Karpas-422 (cell line): ENCODE results near the gene HAPLN2. TPM values are rescaled to one million over a fixed set of nuclear protein-coding genes. Genes with fewer than 3 reads are reported as not detected.

ENCODE experiments used
- DNase-seq: peaks from one replicate; pipeline ENCODE4 v3.0.0-alpha.2; 2015
- H2AFZ ChIP-seq: fragments of 200-600 bp; sonication (generic); 2 replicates; pipeline ENCODE4 v1.6.1; 2014; ENCODE audit warnings: antibody characterized with exemption, low read length, mixed read lengths
- H3K27ac ChIP-seq: fragments of 200-600 bp; sonication (generic); 2 replicates; pipeline ENCODE4 v1.5.1; 2014; ENCODE audit warnings: mild to moderate bottlenecking, low read length, moderate library complexity
- H3K27me3 ChIP-seq: fragments of 200-600 bp; sonication (generic); 2 replicates; pipeline ENCODE4 v1.6.1; 2014; ENCODE audit warnings: low read length, mixed read lengths
- H3K36me3 ChIP-seq: fragments of 200-600 bp; sonication (generic); 2 replicates; pipeline ENCODE4 v1.6.1; 2014; ENCODE audit warnings: low read length, mixed read lengths; ENCODE audit not compliant: insufficient read depth
- H3K4me1 ChIP-seq: fragments of 200-600 bp; sonication (generic); 2 replicates; pipeline ENCODE4 v1.6.1; 2014; ENCODE audit warnings: mild to moderate bottlenecking, low read length, mixed read lengths
- H3K4me2 ChIP-seq: fragments of 200-600 bp; sonication (generic); 2 replicates; pipeline ENCODE4 v1.6.1; 2014; ENCODE audit warnings: low read length, low read depth, mild to moderate bottlenecking; ENCODE audit not compliant: poor library complexity, severe bottlenecking
- H3K4me3 ChIP-seq: fragments of 200-600 bp; sonication (generic); 2 replicates; pipeline ENCODE4 v1.5.1; 2014; ENCODE audit warnings: mild to moderate bottlenecking, antibody characterized with exemption, low read length, mixed read lengths
- H3K79me2 ChIP-seq: fragments of 200-600 bp; sonication (generic); 2 replicates; pipeline ENCODE4 v1.6.1; 2014; ENCODE audit warnings: mild to moderate bottlenecking, low read length, mixed read lengths
- H3K9ac ChIP-seq: fragments of 200-600 bp; sonication (generic); 2 replicates; pipeline ENCODE4 v1.6.0; 2014; ENCODE audit warnings: low read length
- H3K9me2 ChIP-seq: fragments of 200-600 bp; sonication (generic), shearing (Covaris generic); replicated peaks from 2 replicates; pipeline ENCODE4 v1.6.0; 2014; ENCODE audit warnings: mild to moderate bottlenecking, low read length, moderate library complexity; ENCODE audit not compliant: insufficient read depth
- H3K9me3 ChIP-seq: fragments of 300-700, 200-600 bp; sonication (generic); 2 replicates; pipeline ENCODE4 v1.6.1; 2014; ENCODE audit warnings: low read length, mixed read lengths
- H4K20me1 ChIP-seq: fragments of 200-600 bp; sonication (generic); 2 replicates; pipeline ENCODE4 v1.6.1; 2014; ENCODE audit warnings: mild to moderate bottlenecking, antibody characterized with exemption, low read length, low read depth; ENCODE audit not compliant: insufficient read depth
- total RNA-seq: library from RNA; depleted of rRNA; stranded (reverse); fragments of >200 nt; shearing (Covaris generic); gene quantifications from 2 replicates; pipeline ENCODE4 v1.2.3, GENCODE V29; 2014; ENCODE audit warnings: low replicate concordance

Gene HAPLN2
- total RNA-seq, 1 experiment from 2014 or later = not detected

DNA sequence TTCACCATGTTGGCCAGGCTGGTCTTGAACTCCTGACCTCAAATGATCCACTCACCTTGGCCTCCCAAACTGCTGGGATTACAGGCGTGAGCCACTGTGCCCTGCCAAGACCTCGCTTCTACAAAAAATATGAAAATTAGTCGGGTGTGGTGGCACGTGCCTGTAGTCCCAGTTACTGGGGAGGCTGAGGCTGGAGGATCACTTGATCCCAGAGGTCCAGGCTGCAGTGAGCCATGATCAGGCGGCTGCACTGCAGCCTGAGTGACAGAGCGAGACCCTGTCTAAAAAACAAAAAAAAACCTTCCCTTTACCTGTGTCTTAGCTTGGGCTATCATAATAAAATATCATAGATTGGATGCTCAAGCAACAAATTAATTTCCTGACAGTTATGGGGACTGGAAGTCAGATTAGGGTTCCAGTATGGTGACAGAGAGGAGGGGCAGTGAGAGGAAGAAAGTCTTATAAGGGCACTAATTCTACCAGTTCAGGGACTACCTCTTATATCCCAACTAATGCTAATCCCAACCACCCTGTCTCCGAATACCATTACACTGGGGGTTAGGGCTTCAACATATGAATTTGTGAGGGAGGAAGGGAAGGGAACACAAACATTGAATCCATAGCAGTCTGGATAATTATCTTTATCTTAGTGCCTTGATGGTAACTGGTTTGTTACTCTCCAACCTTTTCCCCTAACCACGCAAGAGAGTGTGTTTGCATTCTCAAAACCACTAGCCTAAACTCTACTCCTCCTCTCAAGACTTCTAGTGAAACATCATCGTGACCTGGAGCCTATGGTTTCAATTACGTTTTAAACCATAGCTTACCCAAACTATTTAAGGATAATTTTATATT, 28.7 kb upstream of the HAPLN2 start:
- peaks cover 27% of the 10 kb centered on the region for H3K4me1 ChIP-seq
- no peak for DNase-seq
- H3K4me2 ChIP-seq = peak overlapping the region; percentile 91
- H4K20me1 ChIP-seq = no peaks in the 10 kb centered on the region
- peak overlapping the region; percentile 97 for H3K4me3 ChIP-seq
- H3K36me3 ChIP-seq = peaks cover 15% of the 10 kb centered on the region; the same call in 1 of the 2 replicates
- H3K27me3 ChIP-seq = no peaks in the 10 kb centered on the region
- H3K79me2 ChIP-seq = peaks cover 20% of the 10 kb centered on the region
- no peaks in the 10 kb centered on the region for H3K9me3 ChIP-seq
- no peaks in the 10 kb centered on the region for H3K9me2 ChIP-seq
- H2AFZ ChIP-seq = no peak overlapping the region
- H3K27ac ChIP-seq = peak overlapping the region; percentile 59; the same call in 1 of the 2 replicates
- H3K9ac ChIP-seq = peak overlapping the region; percentile 94

DNA sequence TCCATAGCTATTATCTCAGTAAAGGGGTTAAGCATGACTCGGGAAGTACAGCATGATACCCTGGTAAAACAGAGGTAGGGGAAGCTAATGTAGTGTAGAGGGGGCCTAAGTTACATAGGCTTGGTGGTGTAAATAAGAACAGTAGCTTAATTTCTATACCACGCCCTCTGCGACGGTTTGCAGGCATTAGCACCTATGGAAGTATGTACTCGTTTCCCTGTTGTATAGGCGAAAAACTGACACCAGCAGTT, 28.1 kb upstream of the HAPLN2 start:
- no peaks in the 10 kb centered on the region for H3K9me3 ChIP-seq
- peak overlapping the region; percentile 91 for H3K4me2 ChIP-seq
- no peaks in the 10 kb centered on the region for H4K20me1 ChIP-seq
- no peaks in the 10 kb centered on the region for H3K27me3 ChIP-seq
- H3K4me1 ChIP-seq = peaks cover 27% of the 10 kb centered on the region
- no peak for DNase-seq
- H3K9me2 ChIP-seq = no peaks in the 10 kb centered on the region
- peak overlapping the region; percentile 54; the same call in 1 of the 2 replicates for H2AFZ ChIP-seq
- peaks cover 21% of the 10 kb centered on the region; the same call in 1 of the 2 replicates for H3K36me3 ChIP-seq
- peaks cover 20% of the 10 kb centered on the region for H3K79me2 ChIP-seq
- H3K27ac ChIP-seq = peak overlapping the region; percentile 59; the same call in 1 of the 2 replicates
- peak overlapping the region; percentile 94 for H3K9ac ChIP-seq
- peak overlapping the region; percentile 97 for H3K4me3 ChIP-seq

DNA sequence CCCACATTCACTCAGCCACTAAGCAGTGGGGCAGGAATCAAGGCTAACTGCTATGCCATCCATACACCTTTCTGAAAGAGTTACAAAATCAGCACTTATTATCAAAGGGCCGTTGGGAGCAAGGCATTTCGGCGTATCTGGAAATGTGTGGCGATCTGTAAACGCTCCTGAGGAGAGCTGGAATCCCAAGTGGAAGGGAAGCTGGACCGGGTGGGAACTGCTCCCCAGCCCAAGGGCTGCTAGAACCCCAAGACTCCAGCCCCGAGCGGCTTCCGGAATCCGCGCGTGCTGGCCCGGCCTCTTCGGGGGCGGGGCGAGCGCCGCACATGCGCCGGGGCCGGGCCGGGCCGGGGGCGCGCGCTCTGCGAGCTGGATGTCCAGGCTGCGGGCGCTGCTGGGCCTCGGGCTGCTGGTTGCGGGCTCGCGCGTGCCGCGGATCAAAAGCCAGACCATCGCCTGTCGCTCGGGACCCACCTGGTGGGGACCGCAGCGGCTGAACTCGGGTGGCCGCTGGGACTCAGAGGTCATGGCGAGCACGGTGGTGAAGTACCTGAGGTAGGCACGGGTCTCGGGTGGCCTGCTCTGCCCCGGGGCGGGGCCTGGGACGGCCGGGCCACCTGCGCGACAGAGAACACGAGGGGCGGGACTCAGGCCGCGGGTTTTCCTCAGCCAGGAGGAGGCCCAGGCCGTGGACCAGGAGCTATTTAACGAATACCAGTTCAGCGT, 27.6 kb upstream of the HAPLN2 start, which contains the start of gene NAXE:
NAXE (plus strand) TSS at position 345 of the 726 bp plus-strand sequence; CDS start at position 374, 29 bp downstream.
- Histone ChIP-seq H3K9ac (peak within 1 kb of the TSS; percentile 94), H3K27me3 (no peaks in the 10 kb centered on the region), H3K4me2 (peak within 1 kb of the TSS; percentile 91), H3K4me3 (peak within 1 kb of the TSS; percentile 97), H3K9me2 (no peaks in the 10 kb centered on the region), H4K20me1 (no peaks in the 10 kb centered on the region), H3K9me3 (no peaks in the 10 kb centered on the region), H2AFZ (peak within 1 kb of the TSS; percentile 54; the same call in 1 of the 2 replicates), H3K4me1 (peaks cover 27% of the 10 kb centered on the region), H3K79me2 (peaks cover 20% of the 10 kb centered on the region), H3K36me3 (peaks cover 26% of the 10 kb centered on the region; the same call in 1 of the 2 replicates), H3K27ac (peak within 1 kb of the TSS; percentile 70)
- DNase-seq = peak; percentile 92

DNA sequence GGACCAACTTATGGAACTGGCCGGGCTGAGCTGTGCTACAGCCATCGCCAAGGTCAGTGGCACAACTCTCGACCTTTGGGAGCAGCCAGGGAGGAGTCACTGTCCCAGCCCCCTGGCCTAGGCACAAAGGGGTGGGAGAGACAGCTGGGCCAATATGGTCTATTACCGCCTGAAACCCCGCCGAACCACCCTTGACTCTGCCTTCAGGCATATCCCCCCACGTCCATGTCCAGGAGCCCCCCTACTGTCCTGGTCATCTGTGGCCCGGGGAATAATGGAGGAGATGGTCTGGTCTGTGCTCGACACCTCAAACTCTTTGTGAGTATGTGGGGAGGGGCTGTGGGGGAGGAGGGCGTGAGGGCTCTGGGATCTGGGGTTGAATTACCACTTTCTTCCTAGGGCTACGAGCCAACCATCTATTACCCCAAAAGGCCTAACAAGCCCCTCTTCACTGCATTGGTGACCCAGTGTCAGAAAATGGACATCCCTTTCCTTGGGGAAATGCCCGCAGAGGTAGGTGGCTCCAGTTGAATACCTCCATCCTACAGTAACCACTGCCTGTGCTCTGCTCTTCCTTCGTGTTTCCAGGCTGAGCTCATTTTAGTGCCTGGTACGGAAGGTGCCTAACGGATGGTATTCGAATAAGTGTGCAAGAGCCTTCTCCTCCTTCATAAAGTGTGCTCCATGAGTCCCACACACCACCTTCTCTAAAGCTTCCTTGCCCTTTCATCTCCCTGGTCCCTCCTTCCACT, 26.9 kb upstream of the HAPLN2 start:
- DNase-seq = peak; percentile 64
- H3K79me2 ChIP-seq = peaks cover 20% of the 10 kb centered on the region
- peaks cover 33% of the 10 kb centered on the region; the same call in 1 of the 2 replicates for H3K36me3 ChIP-seq
- peak overlapping the region; percentile 91 for H3K4me2 ChIP-seq
- H3K27me3 ChIP-seq = no peaks in the 10 kb centered on the region
- peak overlapping the region; percentile 97 for H3K4me3 ChIP-seq
- H3K4me1 ChIP-seq = peaks cover 27% of the 10 kb centered on the region
- no peak overlapping the region; the same call in 1 of the 2 replicates for H2AFZ ChIP-seq
- H3K27ac ChIP-seq = peak overlapping the region; percentile 70
- peak overlapping the region; percentile 94 for H3K9ac ChIP-seq
- no peaks in the 10 kb centered on the region for H4K20me1 ChIP-seq
- no peaks in the 10 kb centered on the region for H3K9me3 ChIP-seq
- H3K9me2 ChIP-seq = no peaks in the 10 kb centered on the region

DNA sequence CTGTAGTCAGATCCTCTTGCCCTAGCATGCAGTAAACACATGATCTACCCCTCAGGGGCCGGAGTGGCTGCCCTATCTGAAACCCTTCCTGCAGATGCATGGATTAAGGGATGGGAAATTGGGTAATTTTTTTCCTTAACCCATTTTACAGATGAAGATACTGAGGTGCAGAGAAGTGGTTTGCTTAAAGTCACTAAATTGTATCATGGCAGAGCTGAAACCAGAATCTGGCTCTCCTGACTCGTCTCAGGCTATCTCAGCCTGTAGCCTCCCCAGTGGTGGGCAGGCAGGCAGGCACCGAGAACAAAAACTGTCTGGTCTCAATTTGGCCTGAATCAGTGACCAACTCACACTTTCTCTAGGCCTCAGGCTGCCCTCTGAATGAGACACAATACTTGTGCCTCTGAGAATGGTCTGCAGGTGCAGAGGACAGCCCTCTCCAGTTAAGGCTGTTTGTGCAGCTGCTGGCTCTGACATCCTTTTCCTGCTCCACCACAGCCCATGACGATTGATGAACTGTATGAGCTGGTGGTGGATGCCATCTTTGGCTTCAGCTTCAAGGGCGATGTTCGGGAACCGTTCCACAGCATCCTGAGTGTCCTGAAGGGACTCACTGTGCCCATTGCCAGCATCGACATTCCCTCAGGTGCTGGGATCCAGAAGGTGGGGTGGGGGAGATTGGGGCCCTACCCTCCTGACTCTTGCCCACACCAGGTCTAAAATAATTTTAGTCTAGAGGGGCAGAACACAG, 26.1 kb upstream of the HAPLN2 start:
- H3K4me1 ChIP-seq = peaks cover 27% of the 10 kb centered on the region
- peaks cover 20% of the 10 kb centered on the region for H3K79me2 ChIP-seq
- peak overlapping the region; percentile 70 for H3K27ac ChIP-seq
- H3K9me3 ChIP-seq = no peaks in the 10 kb centered on the region
- H3K4me3 ChIP-seq = peak overlapping the region; percentile 97
- H4K20me1 ChIP-seq = no peaks in the 10 kb centered on the region
- H3K4me2 ChIP-seq = peak overlapping the region; percentile 91
- no peak overlapping the region for H2AFZ ChIP-seq
- H3K27me3 ChIP-seq = no peaks in the 10 kb centered on the region
- H3K36me3 ChIP-seq = peaks cover 41% of the 10 kb centered on the region; the same call in 1 of the 2 replicates
- peak; percentile 60 for DNase-seq
- H3K9me2 ChIP-seq = no peaks in the 10 kb centered on the region
- peak overlapping the region; percentile 94 for H3K9ac ChIP-seq

DNA sequence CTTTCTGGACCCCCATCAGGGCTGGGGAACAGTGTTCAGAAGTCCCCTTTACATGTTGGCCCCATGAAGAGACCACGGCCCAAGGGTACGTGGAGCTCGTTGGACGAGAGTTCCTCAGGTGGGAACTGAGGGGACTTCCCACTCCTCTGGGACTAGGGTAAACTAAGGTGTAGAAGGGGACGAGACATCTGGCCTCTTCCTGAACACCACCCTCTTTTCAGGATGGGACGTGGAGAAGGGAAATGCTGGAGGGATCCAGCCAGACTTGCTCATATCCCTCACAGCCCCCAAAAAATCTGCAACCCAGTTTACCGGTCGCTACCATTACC, 25.6 kb upstream of the HAPLN2 start:
- Histone ChIP-seq H3K9ac (no peak overlapping the region), H3K27ac (no peak overlapping the region), H3K9me3 (no peaks in the 10 kb centered on the region), H3K9me2 (no peaks in the 10 kb centered on the region), H3K79me2 (peaks cover 24% of the 10 kb centered on the region), H3K4me2 (peak overlapping the region; percentile 91), H3K27me3 (no peaks in the 10 kb centered on the region), H2AFZ (no peak overlapping the region), H3K4me3 (no peak overlapping the region), H4K20me1 (no peaks in the 10 kb centered on the region), H3K36me3 (peaks cover 45% of the 10 kb centered on the region; the same call in 1 of the 2 replicates), H3K4me1 (peaks cover 27% of the 10 kb centered on the region)
- DNase-seq = no peak

DNA sequence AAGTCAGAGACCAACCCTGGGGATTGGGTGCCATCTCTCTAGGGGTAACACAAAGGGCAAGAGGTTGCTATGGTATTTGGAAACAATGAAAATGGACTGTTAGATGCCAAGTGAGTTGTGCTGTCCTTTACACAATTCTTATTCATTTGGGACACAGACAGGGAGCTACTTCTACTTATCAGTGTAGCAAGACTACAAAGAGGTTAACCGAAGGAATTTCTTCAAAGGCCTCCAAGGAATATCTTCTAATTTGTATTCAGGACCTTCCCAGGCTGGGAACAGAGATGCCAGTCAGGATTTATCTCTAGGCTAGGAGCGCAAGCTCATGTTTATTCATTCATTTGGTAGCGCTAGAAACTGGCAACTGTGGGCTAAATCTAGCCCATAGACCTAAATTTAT, 25.0 kb upstream of the HAPLN2 start:
- H3K9me2 ChIP-seq = no peaks in the 10 kb centered on the region
- peak; percentile 61 for DNase-seq
- no peaks in the 10 kb centered on the region for H3K27me3 ChIP-seq
- peaks cover 30% of the 10 kb centered on the region for H3K79me2 ChIP-seq
- H3K4me3 ChIP-seq = no peak overlapping the region
- H2AFZ ChIP-seq = no peak overlapping the region
- H4K20me1 ChIP-seq = no peaks in the 10 kb centered on the region
- H3K4me2 ChIP-seq = no peak overlapping the region
- no peak overlapping the region for H3K27ac ChIP-seq
- H3K9me3 ChIP-seq = no peaks in the 10 kb centered on the region
- peaks cover 49% of the 10 kb centered on the region for H3K36me3 ChIP-seq
- H3K4me1 ChIP-seq = peaks cover 32% of the 10 kb centered on the region
- H3K9ac ChIP-seq = no peak overlapping the region
